8988T (cell line): ENCODE data around the gene ARMH3.
A peak's percentile ranks its signal among the peaks of the same experiment; 100 is the strongest.

Experiments used
- DNase-seq: peaks from one replicate; pipeline ENCODE4 v3.0.0; 2011

The ARMH3 gene

GRCh38 chr10:101848408-101848807 lies 207.6 kb downstream of the ARMH3 start:
- DNase-seq = no peak

DNA sequence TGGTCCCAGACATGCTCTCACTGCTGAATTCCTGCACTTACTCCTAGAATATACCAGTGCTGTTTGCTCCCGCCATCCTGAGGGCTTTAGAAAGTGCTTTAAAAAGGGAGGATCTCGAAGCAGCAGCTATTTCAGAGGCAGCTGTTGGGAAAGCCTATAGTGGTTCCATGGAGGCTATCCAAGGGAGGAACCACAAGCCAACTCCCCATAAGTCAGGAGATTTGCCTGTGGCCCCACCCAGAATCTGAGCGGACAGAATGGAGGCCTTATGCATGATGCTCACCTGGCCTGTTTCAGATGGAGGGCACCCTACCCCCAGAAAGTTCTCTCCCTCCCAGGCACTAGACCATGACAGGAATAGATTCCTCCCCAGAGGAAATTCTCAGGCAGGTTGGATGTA lies 210.1 kb downstream of the ARMH3 start:
- no peak for DNase-seq

GRCh38 chr10:101843032-101844021 lies 212.6 kb downstream of the ARMH3 start, which contains the start of gene KCNIP2:
KCNIP2 (minus strand) TSS chr10:101843800; CDS start chr10:101843568, 232 bp downstream.
- peak; percentile 77 for DNase-seq

GRCh38 chr10:101841826-101842225 lies 214.1 kb downstream of the ARMH3 start:
- no peak for DNase-seq

DNA sequence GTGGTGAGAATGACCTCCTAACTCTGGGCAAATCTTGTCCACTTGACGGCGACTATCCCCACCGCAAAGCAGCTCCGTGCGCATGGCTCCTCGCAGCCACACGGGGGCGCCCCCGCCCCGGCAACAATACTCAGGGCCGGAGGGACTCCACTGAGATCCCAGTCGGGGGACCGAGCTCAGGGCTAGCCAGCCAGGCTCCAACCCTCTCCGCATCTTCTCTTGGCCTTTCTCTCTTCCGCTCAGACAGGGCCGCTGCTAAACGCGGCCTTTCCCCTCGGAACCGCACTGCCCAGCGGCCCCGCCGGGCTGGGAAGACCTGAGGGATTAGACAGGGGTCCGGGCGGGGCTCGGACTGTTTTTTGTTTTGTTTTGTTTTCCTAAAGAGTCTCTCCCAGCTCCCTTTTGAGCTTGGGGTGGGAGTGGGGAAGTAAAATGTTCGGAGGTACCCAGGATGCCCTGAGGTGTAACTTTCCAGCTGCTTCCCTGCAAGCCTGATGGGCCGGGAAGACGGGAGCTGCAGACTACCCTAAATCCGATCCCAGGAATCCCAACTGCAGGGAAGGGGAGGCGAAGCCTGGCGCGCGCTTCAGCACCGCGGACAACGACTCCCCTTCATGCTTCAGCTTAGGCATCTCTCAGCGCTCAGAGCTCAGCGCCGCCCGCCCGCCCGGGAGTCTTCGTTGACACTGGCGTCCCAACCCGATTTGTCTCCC lies 215.1 kb downstream of the ARMH3 start:
- peak; percentile 98 for DNase-seq

- no peak for DNase-seq
These were observed 215.8 kb downstream of the ARMH3 start for GRCh38 chr10:101840102-101840684.

DNA sequence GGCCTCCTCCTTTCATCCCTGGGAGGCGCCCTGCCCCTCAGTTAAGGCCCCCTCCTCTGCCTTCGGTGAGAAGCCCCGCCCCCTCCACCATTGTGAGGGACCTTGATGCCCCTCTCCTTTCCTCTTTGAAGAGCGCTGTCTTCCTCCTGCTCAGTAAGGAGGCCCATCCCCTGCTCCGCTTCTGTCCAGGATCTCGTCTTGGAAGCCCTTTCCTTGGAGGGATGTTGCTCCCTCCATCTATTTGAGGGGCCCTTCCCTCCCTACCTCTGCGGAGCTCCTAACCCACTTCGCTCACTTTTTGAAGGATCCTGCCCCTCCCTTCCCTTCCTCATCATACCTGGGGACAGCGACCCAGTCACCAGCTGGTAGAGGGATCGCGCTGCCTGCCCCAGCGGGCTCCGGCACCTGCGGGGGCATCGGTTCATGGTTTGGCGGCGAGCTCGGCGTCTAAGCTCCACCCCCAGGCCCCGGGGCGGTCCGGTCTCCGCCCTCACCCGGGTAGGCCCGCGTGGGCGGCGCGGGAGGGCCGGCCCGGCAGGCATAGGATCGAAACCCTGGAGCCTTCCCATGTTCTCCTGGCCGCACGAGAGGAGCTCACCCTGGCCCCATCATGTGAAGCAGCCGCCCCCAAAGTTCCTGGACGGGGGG lies 216.4 kb downstream of the ARMH3 start:
- DNase-seq = no peak

- no peak for DNase-seq
These were observed 217.0 kb downstream of the ARMH3 start for GRCh38 chr10:101839002-101839401.

DNA sequence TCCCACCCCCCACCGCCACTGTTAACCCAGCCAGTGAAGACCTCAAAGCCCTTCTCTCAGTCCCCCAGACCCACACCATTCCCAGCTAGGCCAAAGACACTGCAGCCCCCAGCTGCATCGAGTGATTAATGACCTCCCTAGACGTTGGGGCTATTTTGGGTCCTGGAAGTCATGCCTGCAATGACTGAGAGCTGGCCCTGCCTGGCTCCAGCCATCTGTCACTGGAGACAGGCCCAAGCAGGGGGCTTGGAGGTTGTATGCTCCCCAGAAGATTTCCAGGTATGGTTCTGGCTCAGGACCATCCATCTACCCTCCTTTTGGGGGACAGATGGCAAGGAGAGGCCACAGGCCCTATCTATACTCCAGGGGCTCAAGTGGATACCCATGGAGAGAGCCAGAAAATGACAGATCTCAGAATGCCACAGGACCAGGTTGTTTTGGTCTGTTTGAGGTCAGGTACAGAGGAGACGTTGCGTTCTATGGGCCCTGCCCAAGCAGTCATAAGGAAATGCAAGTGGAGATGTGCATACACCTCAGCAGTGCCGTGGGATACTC lies 217.5 kb downstream of the ARMH3 start:
- no peak for DNase-seq

DNA sequence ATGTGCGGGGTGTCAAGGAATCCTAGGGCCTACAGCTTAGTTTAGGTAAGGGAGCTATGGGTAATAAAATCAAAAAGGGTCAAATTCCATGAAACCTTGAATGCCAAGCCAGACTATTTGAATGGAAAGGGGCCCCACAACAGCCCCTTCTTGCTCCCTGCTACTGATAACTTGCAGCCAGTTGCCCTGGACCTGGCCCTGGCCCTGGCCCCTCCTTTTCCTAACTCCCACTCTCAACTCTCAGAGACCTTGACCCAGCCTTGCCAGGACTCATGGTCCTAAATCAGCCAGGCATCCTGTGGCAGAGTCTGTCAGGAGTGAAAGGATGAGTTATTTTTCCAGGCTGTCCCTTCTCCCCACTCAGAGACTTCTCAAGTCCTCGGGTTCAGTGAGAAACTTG lies 218.2 kb downstream of the ARMH3 start:
- DNase-seq = no peak

GRCh38 chr10:101835362-101835761 lies 220.6 kb downstream of the ARMH3 start:
- no peak for DNase-seq

DNA sequence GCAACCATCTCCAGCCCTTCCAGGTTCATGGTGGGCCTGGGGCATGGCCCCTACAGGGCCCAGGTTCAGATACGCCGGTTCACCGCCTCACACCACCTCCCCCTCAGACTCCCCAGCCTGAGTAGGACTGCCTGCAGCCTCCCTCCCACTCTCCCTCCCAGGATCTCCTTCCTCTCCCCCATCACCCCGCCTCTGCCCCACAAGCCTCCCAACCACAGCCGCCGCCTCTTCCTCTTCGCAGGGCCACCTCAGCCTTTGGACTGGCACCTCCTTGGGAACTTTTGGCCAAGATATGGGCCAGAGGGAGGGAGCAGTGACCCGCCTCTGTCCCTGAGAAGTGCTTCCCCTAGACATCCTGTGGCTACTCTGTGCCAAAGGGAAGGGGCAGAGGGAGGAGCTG lies 221.6 kb downstream of the ARMH3 start:
- DNase-seq = no peak

DNA sequence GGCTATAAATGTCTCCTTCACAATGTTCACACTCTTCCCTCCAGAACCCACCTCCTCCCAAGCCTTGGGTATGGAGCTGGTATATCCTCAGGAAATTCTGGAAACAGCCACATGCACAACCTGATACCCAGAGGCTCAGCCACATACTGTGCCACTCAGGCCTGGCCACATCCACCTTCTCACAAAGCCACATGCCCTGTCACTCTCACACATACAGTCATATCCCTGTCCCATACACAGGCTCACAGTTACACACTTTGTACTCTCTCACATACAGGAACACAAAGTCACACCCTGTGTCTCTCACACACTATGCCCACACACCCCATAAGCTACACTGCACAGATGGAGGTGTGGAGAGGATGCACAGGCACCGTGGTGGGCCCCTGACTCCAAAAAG lies 222.5 kb downstream of the ARMH3 start:
- DNase-seq = no peak

DNA sequence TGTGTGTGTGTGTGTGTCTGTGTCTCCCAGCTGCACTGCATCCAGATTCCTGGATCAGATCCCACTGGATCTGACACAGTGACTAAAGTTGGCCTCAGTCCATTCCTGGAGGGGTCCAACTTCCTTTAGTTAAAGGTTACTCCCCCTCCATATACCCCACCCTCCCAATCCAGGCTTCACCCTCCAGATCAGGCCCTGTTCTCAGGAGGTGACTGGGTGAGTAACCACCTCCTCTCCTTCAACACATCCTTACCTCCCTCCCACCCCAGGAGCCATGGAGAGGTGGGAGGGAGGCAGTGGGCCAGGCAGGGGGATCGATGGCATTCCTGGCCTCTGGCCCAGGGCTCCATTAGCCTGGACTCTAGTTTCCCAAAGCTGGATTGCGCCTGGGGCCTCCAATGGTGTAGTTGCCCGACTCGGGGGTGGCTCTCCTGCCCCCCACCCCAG lies 223.6 kb downstream of the ARMH3 start:
- DNase-seq = no peak

DNA sequence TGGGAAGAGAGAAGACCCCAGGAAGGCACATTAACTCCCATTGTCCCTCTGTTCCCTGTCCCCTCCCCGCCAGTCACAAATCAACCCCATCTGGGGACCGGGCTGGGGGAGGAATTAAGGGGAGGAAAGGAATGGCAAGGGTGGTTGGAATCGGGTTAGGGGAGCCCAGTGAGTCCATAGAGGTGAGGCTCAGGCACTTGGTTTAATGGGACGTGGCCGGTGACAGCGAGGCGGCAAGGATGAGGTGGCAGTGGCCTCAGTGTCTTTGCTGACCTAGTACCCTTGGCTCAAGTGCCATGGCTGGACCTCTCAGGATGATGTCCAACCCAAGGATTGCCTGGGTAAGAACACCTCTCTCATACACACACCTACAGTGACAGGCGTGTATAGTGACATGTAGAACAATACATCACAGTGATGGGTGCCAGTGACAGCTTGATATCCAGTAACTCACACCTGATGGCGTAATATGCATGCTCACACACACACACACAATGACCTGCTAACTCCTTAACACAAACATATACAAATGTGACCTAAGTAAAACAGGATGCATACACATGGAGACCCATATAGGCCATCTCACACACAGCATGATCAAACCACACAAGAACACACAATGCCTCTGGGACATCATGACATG lies 224.7 kb downstream of the ARMH3 start:
- DNase-seq = no peak

DNA sequence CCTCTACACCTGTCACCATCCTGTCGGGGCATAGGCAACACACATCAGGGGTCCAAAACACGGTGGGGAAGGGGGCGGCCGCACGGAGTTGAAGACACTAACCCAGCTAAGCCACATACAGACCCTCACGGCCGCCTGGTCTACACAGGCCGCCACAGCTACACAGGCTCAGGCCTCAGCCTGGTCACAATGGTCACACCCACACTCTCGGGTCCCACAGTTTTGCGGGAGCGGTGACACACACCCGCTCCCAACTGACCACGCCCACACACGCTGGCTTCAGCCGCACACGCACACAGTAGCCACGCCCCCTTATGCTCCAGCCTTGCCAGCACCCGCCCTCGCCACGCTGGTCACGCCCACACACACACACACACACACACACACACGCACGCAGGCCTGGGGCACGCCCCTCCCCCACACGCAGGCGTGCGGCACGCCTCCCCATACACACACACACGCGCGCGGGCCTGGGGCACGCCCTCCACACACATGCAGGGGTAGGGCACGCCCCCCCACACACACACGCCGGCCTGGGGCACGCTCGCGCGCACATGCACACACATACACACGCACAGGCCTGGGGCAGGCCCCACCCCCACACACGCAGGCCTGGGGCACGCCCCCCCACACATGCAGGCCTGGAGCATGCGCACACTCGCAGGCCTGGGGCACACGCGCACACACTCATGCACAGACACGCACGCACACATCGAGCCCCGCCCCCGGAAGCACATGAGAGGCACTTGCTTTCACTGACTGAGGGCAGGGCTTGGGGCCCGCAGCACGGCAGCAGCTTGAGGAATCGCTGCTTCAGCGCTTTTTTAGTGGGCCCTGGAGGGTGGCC lies 225.4 kb downstream of the ARMH3 start:
- peak; percentile 90 for DNase-seq

- no peak for DNase-seq
These were observed 226.2 kb downstream of the ARMH3 start for GRCh38 chr10:101829561-101830315.

GRCh38 chr10:101828766-101829551 lies 227.0 kb downstream of the ARMH3 start:
- no peak for DNase-seq

GRCh38 chr10:101827919-101828600 lies 227.9 kb downstream of the ARMH3 start:
- DNase-seq = no peak
